Calu3 (cell line): Measurements from ENCODE around the gene MBD5. TPM values are rescaled to one million over a fixed set of nuclear protein-coding genes. Genes with fewer than 3 reads are reported as not detected.

Source experiments
- BruUV-seq: library from RNA; stranded (reverse); fragments of 400-500 nt; replicated peaks from 2 replicates; lab custom pipeline; 2021; lab: Mats Ljungman, UMichigan
- CTCF ChIA-PET: fragments of 300-600 bp; sonication (Branson Sonifier 250); formaldehyde crosslinking; loops from one replicate; lab custom pipeline; 2022; ENCODE audit warnings: antibody characterized with exemption; lab: Charles Lee
- DNase-seq: peaks from one replicate; pipeline ENCODE4 v3.0.0; 2022
- H3K27ac Mint-ChIP-seq: one replicate; pipeline ENCODE4 v1.8.0; 2022; ENCODE audit warnings: mixed read lengths; ENCODE audit not compliant: unreplicated experiment
- H3K27me3 Mint-ChIP-seq: one replicate; pipeline ENCODE4 v1.8.0; 2022; ENCODE audit warnings: mixed read lengths; ENCODE audit not compliant: unreplicated experiment
- H3K36me3 Mint-ChIP-seq: one replicate; pipeline ENCODE4 v1.8.0; 2022; ENCODE audit warnings: mild to moderate bottlenecking, moderate library complexity, mixed read lengths; ENCODE audit not compliant: insufficient read depth, unreplicated experiment
- H3K4me1 Mint-ChIP-seq: one replicate; pipeline ENCODE4 v1.8.0; 2022; ENCODE audit warnings: mild to moderate bottlenecking, low read depth, mixed read lengths; ENCODE audit not compliant: unreplicated experiment
- H3K4me3 Mint-ChIP-seq: one replicate; pipeline ENCODE4 v1.8.0; 2022; ENCODE audit warnings: mild to moderate bottlenecking, low read depth, moderate library complexity, mixed read lengths; ENCODE audit not compliant: unreplicated experiment
- H3K9me3 Mint-ChIP-seq: one replicate; pipeline ENCODE4 v1.8.0; 2022; ENCODE audit warnings: low read depth, mixed read lengths; ENCODE audit not compliant: unreplicated experiment
- intact Hi-C: fragments of 100-400 bp; cut with micrococcal nuclease; formaldehyde crosslinking; loops from one replicate; pipeline ENCODE4 v1.10.0; 2022; ENCODE audit not compliant: unreplicated experiment
- total RNA-seq: library from RNA; stranded (reverse); gene quantifications from 2 replicates; pipeline ENCODE4 v1.2.3, GENCODE V29; 2022
- TF ChIP-seq, protein P1 (sequence below): fragments of 200-600 bp; IDR thresholded peaks from one replicate; pipeline ENCODE4 v1.8.0; 2022; ENCODE audit warnings: antibody characterized with exemption; ENCODE audit not compliant: unreplicated experiment

MBD5 gene
- total RNA-seq, 1 experiment from 2014 or later = 36.4 TPM

DNA sequence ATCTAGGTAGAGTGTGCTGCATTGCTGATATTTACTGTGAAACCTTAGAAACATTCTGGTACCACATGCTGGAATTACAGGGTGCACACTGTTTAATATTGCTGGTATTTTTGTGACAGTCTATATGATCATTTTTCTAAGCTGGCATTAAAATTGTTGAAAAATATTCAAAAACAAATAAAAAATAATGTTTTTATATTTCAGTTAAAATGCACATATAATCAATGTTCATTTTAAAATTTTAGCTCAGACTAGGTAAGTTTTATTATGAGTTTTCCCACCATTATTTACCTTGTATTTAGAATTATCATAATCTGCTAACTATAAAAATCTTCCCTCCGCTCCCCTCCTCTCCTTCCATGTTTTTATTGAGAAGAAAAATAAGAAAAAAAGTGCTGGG lies 339.8 kb downstream of the MBD5 start:
- no peak for DNase-seq
- intact Hi-C loops = no loop called here
- no peaks in the 10 kb centered on the region for H3K4me1 Mint-ChIP-seq
- no TSS peak for BruUV-seq
- no peak overlapping the region for H3K4me3 Mint-ChIP-seq
- CTCF ChIA-PET = no interaction called here
- H3K27ac Mint-ChIP-seq = no peak overlapping the region
- peaks cover 6% of the 10 kb centered on the region for H3K9me3 Mint-ChIP-seq
- TF ChIP-seq, protein P1, sequence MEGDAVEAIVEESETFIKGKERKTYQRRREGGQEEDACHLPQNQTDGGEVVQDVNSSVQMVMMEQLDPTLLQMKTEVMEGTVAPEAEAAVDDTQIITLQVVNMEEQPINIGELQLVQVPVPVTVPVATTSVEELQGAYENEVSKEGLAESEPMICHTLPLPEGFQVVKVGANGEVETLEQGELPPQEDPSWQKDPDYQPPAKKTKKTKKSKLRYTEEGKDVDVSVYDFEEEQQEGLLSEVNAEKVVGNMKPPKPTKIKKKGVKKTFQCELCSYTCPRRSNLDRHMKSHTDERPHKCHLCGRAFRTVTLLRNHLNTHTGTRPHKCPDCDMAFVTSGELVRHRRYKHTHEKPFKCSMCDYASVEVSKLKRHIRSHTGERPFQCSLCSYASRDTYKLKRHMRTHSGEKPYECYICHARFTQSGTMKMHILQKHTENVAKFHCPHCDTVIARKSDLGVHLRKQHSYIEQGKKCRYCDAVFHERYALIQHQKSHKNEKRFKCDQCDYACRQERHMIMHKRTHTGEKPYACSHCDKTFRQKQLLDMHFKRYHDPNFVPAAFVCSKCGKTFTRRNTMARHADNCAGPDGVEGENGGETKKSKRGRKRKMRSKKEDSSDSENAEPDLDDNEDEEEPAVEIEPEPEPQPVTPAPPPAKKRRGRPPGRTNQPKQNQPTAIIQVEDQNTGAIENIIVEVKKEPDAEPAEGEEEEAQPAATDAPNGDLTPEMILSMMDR = no peak
- no peaks in the 10 kb centered on the region for H3K27me3 Mint-ChIP-seq
- H3K36me3 Mint-ChIP-seq = no peaks in the 10 kb centered on the region

DNA sequence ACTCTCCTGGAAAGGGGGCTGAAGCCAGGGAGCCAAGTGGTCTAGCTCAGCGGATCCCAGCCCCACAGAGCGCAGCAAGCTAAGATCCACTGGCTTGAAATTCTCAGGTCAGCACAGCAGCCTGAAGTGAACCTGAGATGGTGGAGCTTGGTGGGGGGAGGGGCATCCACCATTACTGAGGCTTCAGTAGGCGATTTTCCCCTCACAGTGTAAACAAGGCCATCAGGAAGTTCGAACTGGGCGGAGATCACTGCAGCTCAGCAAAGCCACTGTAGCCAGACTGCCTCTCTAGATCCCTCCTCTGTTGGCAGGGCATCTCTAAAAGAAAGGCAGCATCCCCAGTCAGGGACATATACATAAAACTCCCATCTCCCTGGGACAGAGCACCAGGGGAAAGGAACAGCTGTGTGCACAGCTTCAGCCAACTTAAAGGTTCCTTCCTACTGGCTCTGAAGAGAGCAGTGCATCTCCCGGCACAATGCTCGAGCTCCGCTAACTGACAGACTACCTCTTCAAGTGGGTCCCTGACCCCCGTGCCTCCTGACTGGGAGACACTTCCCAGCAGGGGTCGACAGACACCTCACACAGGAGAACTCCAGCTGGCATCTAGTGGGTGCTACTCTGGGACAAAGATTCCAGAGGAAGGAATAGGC lies 341.4 kb downstream of the MBD5 start:
- no peak for DNase-seq
- Mint-ChIP-seq H3K27ac (no peak overlapping the region), H3K4me1 (no peaks in the 10 kb centered on the region), H3K36me3 (no peaks in the 10 kb centered on the region), H3K27me3 (no peaks in the 10 kb centered on the region), H3K9me3 (peaks cover 9% of the 10 kb centered on the region), H3K4me3 (no peak overlapping the region)
- TF ChIP-seq, protein P1 = no peak
- no TSS peak for BruUV-seq
- CTCF ChIA-PET = no interaction called here
- intact Hi-C loops = no loop called here

DNA sequence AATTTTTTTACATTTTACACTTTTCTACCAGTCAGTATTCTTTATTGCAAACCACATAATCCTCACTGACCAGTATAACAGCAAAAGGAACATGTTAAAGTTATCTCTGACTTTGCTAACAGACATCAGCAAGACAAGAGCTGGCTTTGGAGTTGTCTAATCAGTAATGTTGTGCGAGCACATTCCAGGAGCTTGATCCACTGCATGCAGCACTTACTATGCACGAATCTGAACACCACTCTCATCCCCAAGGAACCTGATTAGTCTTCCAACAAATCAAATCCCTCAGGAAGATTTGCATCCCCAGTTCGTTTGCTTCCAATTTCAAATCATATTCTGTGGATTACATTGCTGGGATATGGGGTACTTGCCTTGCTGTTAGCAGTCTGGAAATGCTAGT lies 354.3 kb downstream of the MBD5 start:
- Mint-ChIP-seq H3K36me3 (no peaks in the 10 kb centered on the region), H3K4me3 (no peak overlapping the region), H3K9me3 (peaks cover 4% of the 10 kb centered on the region), H3K4me1 (no peaks in the 10 kb centered on the region), H3K27ac (no peak overlapping the region), H3K27me3 (no peaks in the 10 kb centered on the region)
- DNase-seq = no peak
- CTCF ChIA-PET = no interaction called here
- no TSS peak for BruUV-seq
- intact Hi-C loops = no loop called here
- TF ChIP-seq, protein P1 = no peak

DNA sequence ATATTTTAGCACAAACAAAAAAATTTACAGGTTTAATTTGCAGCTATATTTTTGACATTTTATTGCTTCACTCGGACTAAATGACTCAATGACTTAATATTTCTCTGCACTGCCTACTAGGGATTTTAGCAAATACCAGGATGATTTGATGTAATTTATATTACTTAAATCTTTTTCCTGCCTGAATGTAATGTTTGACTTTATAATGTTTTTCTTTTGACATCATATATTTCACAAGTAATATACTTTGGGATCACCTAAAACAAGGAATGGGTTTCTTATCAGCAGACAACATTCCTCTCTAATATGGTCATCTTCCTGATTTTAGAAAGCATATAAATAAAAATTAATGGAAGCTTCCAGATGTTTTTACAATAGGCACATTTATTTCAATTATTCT lies 370.4 kb downstream of the MBD5 start:
- intact Hi-C loops = no loop called here
- Mint-ChIP-seq H3K4me1 (no peaks in the 10 kb centered on the region), H3K27ac (no peak overlapping the region), H3K4me3 (no peak overlapping the region), H3K9me3 (no peaks in the 10 kb centered on the region), H3K27me3 (no peaks in the 10 kb centered on the region), H3K36me3 (no peaks in the 10 kb centered on the region)
- CTCF ChIA-PET = no interaction called here
- no peak for DNase-seq
- TF ChIP-seq, protein P1 = no peak
- no TSS peak for BruUV-seq
